Right hindlimb (tissue), 1 donor: ENCODE measurements around the gene CHIT1.

ENCODE experiments used
- DNase-seq: peaks from one replicate; pipeline ENCODE4 v3.0.0-alpha.2; 2018

The CHIT1 gene

DNA sequence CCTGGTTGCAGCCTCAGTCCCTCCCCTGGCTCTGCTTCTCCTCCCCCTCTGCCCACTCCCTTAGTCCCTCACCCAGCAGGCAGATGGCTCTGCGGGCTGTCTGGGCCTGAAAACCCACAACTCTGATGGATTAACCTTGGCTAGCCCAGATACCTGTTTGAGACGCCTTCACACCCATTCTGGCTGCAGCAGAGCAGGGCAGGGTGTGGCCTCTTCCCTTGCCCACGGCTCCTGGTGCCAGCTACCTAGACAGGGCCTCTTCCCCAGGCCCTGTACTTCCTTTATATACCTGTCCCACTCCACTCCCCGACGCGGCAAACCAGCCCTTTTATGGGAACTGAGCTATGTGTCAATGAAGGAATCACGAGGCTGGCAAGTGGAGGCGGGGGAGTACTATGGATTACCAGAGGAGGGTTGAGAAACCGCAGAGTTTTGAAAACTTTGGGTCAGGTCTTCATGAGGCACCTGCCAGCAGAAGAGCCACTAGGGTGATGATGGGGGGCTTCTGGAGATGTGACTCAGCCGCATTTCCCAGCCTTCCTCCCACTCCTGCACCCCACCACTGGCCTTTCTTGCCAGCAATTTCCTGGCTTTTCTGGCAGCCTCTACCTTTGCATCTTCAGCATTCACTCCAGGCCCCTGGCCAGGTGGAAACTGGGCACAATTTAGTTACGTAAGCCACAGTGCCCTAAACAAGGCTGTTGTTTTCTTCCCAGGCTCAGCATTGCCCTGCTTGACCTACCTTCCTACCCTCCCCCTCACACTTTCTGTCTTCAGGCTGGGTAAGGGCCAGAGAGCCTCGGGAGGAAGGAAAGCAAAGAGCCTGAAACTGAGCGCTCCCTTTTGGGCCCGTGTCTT lies 42.8 kb downstream of the CHIT1 start, which contains the start of gene CHI3L1:
Gene CHI3L1, minus strand, starts transcription at position 259 of the 858 bp plus-strand sequence. Its CDS starts 81 bp downstream, at position 178.
- DNase-seq = no peak

DNA sequence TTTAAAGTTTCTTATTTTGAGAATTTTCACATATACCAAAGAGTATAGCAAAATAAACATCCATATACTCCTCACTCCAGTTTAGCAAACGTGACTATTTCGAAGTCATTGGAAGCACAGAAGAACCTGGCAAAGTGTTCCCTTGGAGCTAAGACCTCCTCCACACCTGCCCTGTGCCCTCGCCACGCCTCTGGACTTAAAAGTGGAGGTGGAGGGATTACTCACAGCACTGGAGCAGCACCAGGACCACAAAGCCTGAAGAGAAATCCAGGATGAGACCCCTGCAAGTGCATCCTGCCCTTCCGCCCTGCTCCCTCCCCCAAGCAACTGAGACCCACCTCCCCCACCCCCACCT lies 43.4 kb downstream of the CHIT1 start:
- DNase-seq = no peak

DNA sequence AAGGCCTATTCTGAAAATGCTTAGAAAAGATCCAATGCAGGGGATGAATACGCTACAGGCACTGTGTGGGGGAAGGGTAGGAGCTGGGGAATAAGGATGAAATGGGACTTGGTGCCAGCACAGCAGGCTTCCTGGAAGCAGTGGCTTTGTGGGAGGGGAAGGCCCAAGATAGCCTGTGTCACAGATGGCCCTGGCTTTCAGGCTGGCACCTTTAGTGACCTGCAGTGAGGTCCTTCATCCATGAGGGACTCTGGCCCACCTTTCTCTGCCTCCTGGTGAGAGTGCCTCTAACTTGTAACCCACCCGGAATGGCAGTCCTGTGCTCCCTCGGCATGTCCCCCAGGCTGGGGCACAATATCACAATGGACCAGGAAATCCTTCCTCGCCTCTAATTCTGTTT lies 43.9 kb downstream of the CHIT1 start:
- no peak for DNase-seq

DNA sequence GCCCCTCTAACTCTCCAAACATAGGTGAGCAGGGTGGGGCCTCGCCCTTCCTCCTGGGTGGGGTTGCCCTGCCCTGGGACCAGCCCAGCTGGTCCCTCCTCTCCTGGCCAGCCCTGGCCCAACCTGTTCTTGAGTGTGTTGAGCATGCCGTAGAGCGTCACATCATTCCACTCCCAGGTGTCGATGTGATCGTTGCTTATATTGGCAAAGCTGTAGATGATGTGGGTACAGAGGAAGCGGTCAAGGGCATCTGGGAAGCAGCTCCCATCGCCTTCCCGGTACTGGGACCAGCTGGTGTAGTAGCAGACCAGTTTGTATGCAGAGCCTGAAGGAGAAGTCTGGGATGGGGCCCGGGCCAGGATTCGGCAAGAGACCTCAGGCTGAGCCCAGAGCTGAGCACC lies 44.4 kb downstream of the CHIT1 start:
- no peak for DNase-seq

DNA sequence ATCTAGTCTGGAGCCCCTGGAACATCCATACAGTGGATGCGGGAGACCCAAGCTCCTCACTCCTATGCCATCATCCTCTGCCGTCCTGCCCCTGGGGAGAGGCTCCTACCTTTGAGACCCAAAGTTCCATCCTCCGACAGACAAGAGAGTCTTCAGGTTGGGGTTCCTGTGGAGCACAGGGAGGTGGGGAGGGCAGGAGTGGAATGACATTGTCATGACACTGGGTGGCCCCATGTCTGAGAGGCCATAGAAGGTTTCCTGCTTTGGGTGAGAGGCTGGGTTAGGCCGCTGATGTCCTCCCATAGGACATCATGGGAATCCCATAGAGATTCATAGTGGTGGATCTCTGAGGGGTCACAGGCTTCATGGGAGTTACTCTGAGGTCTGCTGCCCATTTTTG lies 45.0 kb downstream of the CHIT1 start:
- no peak for DNase-seq

DNA sequence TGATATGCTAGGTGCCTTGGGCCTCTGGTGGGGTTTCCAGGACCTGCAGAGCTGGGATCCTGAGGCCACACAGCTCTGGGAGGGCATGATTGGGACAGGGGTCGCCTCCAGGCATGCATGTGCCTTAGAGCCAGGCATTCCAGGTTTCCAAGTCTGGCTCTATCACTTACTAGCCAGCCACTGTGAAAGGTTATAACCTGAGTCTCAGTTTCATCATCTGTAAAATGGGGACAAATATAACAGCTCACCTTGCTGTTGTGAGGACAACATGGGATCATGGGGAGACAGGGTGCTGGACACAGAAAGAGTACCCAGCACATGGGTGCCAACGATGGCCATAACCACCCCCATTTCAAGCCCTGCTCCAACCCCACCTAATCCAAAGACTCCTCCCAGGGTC lies 45.6 kb downstream of the CHIT1 start:
- no peak for DNase-seq

DNA sequence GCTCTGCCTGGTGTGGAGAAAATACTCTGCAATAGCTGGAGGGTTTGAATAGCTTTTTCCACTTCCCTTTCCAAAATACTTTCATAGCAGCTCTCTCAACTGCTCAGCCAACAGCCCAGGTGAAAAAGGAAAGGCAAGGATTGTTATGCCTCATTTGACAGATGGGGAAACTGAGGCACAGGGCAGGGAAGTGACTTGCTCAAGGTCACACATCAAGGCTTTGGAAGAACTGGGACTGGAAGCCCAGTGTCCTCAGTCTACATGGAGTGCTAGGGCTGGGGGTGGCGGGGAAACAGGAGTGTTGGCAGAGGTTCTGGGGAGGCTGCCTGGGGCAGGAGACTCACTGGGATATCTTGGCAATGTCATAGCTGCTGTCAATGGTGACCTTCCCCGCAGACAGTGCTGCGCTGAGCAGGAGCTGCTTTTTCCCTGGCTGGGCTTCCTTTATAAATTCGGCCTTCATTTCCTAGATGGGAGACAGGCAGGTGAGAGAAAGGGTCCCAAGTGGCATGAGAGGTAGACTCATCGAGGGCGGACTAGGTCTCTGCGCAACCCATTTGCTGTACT lies 47.0 kb downstream of the CHIT1 start:
- DNase-seq = no peak

DNA sequence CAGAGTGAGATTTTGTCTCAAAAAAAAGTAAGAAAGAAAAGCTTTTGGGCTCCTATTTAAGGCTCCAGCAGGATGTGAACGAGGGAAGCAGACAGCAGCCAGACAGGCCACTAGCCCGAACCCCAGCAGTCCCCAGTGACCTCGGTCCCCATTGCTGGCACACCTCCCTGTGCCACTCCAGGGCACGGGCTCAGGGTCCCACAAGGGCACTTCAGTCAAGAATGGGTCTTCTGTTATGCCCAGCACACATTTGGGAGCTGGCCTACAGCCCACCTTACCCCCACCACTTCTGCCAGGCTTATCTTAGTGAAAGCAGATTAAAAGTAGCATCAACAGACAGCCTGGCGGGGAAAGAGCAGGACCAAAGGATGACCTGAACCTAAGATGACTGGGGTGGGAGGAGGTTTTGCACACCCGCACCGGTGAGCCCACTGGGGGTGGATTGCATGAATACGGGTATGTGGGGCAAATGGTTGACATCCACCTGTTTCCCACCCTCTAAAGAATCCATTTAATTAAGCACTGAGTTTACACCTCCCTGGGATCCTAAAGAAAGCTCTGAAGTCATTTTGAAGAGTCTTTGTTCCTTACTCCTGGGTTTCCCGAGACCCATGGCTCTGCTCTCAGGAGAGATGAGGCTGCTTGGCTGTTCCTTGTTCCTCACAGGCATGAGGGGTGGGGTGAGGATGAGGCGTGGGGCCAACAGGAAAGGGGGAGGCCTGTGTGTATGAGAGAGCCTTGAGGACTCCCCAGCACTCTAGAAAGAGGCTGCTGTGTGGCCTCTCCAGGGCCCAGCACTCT lies 47.7 kb downstream of the CHIT1 start:
- DNase-seq = no peak

DNA sequence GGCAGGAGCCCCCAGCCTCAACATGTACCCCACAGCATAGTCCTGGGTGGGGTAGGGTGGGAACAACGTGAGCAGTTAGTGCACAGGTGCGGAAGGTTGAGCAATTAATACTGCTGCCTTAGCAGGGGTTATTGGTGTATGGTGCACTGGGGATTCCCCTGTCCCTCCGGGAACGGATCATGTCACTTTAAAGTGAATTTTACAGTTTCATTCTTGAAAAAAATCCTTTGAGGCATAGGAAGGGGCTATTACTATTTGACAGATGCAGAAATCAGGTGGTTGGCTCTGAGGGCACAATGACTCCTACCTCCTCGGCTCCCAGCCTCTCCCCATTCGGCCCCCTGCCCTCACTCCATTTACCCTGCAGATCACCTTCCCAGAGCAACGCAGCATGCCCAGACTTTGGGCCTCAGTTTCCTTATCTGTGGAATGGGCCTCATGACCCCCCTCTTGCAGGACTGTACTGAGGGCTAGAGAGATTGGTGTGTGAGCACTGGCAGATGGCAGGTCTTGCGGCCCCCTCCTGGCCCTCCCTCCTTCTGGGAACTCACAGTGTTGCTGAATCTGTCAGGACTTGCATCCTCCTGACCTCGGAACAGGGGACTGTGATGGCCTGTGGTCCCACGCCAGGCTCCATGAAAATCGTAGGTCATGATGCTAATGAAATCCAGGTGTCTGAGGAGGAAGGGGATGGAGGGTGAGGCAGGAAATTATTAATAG lies 48.7 kb downstream of the CHIT1 start:
- no peak for DNase-seq

DNA sequence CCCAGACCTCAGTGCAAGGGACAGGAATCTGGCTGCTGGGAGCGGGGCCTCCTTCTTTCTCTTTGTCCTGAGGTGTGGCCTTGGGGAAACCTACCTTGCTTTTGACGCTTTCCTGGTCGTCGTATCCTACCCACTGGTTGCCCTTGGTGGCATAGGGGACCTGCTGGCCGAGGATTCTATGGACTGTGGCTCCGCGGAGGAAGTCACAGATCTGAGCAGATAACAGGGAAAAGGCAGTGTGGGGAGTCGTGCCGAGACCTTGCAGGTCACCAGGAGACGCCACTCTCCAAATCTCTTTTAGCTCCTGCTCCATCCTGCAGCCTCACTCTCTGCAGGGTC lies 49.8 kb downstream of the CHIT1 start:
- DNase-seq = no peak

DNA sequence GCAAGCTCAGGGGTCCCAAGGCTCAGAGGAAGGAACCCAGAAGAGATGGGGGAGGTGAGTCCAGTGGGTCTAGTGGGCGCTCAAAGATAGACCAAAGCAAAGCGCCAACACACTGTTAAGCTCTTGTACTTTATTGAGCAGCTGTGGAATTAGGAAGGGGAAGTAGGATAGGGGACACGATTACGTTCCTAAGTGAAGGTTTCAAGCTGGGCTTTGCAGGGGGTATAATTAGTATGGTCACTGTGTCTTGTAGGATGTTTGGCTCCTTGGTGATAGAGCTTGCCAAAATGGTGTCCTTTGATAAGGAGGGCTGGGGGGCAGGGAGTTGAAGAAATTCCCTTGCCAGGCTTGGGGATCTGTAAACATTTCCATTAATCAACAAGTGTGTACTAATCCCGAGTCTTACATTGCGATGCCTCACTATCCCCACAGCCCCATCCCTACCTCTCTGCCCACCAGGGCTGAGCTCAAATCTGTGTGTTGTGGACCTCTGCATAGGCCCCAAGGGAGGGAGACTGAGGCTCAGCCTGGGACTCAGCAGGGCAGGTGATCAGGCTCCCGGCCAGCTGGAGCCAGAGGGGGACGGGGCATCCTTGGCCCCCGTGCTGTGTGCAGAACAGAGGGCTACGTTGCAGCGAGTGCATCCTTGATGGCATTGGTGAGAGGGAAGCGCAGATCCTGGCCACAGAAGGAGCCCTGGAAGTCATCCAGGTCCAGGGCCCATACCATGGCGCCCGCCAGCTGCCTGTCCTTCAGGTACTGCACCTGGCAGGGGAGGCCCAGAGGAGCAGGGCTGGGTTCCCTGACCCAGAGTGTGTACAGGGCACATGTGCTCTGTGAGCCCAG lies 50.4 kb downstream of the CHIT1 start:
- DNase-seq = no peak

DNA sequence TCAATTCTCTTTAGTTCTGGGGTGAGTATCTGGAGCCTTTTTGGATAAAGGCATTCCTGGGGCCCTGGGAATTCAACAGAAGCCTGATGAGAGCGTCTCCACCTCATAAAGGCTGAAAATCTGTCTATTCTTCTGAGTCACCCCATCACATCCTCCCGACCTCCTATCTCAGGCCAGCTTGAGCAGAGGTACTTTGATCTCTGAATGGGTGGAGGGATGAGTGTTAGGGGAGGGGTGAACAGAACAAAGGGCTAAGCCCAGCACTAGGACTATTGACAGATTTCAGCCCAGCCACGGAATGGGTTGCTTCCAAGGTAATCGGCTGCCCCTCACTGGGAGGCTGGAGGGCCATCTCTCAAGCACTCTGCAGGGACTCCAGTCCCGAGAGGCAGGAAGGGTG lies 51.4 kb downstream of the CHIT1 start:
- DNase-seq = no peak

DNA sequence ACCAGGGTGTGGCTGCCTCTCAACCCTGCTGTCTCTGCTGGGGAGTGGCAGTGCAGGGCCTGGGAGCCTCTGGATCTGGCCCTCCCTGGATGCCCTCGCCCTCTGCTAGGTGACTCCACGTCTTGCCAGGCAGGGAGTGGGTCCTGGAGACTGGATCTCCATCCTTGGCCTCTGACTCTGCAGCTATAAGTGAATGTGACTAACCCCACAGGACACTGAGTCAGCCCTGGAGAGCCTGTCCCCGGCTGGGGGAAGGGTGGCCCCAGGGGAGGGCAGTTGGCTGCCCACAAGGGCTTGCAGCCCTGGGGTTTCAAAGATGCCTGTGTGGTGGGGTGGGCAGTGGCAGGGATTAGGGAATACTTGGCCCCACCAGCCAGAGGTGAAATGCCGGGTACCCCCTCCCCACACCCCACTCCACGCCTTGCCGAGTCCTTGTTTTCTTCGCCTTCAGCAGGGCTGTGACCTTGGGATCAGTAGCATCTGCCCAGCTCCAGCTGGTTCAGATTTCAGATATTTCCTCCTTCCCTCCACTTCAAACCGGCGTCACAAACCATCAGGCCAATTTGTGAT lies 51.9 kb downstream of the CHIT1 start:
- no peak for DNase-seq

DNA sequence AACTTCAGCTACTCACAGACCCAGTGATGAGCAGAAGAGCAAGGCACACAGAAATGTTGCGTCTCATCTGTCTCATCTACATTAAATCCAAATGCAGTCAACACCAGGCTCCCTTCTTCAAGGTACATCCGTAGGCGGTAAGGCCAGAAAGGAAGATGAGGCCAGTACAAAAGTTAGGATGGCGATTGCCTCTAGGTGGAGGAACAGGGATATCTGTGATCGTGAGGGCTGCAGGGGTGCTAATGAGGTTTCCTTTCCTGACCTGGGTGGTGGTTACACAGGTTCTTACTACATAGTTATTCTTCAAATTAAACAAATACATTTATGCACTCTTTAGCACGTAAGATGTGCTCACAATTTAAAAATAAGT lies 52.5 kb downstream of the CHIT1 start:
- no peak for DNase-seq

DNA sequence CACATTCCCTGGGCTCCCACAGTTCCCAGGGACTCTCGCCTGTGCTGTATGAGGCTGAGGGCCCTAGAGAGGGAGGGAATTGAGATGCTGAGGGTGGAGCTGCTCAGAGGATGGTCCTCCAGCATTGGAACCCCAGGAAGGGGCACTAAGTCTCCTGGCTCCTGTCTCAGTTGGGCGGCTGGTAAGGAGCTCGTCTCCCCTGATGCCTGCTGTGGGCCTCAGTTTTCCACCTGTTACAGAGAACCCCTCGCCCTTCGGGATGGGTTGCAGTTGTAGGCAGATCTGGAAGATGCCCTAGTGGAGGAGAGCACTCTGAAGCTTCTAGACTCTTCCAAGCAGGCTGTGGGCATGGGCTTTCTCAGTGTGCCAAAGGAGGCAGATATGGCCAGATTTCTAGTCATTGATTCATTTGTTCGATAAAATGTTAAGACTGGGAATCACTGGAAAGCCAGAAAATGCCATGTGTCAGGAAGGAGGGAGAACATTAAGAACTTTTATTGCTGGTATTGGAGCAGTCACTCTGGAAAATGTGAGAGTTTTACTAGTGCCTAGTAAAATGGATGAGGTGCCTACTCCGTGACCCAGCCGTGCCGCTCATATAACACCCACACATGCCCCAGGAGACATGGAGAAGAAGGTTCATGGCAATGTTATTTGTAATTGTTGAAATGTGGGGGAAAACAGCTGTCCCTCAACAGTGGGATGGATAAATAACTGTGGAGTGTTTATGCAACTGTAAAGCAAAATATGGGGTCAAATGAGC lies 53.0 kb downstream of the CHIT1 start:
- no peak for DNase-seq

DNA sequence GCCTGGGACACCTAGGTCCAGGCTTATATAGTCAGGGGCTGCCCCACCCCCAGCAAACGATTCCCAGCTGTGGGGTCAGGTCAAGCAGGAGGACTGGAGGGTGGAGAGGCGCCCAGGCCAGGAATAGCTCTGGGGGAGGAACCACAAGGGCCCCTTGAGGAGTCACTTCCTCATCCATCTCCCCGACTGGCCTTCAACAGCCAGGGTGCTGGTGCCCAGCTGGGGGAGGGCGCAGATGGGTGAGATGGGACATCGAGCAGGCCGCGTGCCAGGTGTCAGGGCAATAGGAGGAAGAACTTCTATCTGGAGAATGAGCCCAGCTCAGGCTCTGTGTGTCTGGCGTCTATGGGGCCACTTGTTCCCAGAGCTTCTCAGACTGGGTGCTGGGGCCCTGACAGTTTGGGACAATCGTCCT lies 53.6 kb downstream of the CHIT1 start:
- peak; percentile 52 for DNase-seq

DNA sequence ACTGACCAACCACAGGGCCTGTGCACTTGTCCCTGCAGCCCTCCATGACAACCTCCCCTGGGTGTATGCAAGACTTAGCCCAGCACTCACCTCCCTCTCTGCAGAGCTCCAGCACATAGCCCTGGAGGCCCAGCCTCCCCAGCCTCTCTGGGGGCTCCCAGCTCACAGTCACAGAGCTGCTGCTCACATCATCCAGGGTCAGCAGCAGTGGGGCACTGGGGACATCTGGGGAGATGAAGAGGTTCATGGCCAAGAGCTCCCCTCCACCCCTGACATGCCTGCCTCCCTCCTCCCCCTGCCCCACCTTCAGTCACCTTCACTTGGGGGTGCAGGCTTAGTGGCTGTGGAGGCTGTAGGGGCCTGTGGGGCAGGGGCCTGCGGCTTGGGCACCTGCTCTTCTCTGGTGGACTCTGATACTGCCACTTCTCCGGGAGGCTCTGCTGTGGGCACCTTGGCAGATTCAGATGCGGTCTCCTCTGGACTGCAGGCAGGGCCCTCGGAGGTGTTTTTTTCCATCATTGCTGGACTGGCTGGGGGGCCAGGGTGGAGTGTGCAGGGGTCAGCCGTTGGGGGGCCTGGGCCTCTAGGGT lies 54.1 kb downstream of the CHIT1 start, which contains the start of gene MYBPH:
Gene MYBPH, minus strand, starts transcription at position 590 of the 590 bp plus-strand sequence. Its CDS starts 71 bp downstream, at position 519.
- DNase-seq = no peak

DNA sequence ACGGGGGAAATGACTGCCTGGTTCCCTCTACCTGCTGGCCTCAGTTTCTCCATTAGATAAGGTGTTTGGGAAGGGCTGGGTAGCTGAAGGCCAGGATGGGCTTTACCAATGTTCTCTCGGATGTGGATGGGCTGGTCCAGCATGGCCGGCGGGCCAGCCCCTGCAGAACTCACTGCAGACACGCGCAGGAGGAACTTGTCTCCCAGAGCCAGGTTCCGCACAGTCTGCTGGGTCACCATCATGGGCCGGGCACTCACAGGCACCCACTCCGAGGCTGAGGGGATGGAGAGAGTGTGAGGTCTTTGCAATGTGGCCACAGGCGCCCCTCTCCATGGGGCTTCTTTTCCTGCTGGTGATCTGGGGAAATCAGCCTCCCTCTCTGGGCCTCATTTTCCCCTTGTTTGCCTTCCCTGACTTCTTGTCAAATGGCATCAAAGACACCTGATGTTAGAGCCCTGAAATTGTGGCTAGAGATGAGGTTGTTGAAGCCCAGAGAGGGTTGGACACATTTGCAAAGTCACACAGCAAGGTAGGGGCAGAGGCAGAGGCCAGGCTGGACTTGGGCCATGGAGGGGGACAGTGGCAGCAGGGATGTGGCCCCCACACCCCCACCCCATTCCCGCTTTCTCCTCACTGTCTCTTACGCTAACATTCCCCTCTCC lies 55.0 kb downstream of the CHIT1 start:
- no peak for DNase-seq

DNA sequence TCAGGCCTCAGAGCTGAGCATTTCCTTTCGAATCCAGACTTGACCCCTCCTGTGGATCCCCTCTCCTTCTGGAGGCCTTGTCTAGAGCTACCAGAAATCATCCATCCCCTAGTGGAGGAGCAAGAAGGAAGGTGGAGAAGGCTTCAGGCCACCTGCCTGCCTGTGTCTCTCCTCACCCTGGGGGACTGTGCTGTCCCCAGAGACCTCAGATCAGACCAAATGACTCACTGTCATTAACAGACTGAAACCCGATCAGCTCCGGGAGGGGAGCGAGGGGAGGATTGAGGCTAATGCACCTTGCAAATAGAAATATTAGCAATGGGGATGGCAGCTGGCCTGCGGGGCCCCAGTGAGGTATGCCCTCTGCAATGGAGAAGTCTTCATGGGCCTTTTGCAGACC lies 55.9 kb downstream of the CHIT1 start:
- no peak for DNase-seq

DNA sequence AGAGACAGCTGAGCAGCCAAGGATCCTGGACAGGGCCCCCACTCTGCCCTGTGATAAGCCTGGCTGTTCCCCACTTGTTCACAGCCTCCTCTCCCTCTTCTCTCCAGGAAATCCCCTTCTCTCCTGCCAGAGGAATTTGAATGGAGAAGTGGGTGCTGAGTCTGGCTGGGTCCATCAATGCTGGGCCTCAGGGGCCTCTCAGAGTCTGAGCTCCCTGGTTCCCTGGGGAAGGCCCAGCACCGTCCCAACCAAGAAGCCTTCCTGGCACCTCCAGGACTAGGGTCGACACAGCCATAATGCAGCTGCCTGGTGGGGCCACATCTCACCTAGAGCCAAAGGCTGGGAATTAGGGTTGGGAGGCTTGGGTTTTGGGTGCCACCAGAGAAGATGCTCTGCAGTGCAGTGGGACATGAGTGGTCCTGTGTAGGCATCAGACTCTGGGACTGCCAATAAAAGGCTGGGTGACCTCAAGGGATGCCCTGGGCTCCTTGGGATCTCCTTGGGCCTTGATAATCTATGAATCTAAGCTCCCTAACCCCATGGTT lies 56.4 kb downstream of the CHIT1 start:
- no peak for DNase-seq
